HepG2 (cell line): ENCODE results near the gene STK40. TPM values are rescaled to one million over a fixed set of nuclear protein-coding genes. Genes with fewer than 3 reads are reported as not detected.

ENCODE experiments used
- AKNA ChIP-seq: sonication (generic); formaldehyde crosslinking; IDR thresholded peaks from 2 replicates; pipeline ENCODE4 v1.4.0; 2020; ENCODE audit warnings: missing genetic modification reagents, borderline replicate concordance
- ATF1 ChIP-seq: IDR thresholded peaks from 2 replicates; pipeline ENCODE4 v1.6.1; 2016; ENCODE audit warnings: mild to moderate bottlenecking, control low read depth
- MTERF4 ChIP-seq: sonication (generic); formaldehyde crosslinking; IDR thresholded peaks from 2 replicates; pipeline ENCODE4 v1.8.0; 2023; ENCODE audit warnings: mild to moderate bottlenecking, missing genetic modification reagents
- NFE2 ChIP-seq: sonication (generic); formaldehyde crosslinking; IDR thresholded peaks from 2 replicates; pipeline ENCODE4 v1.4.0; 2020; ENCODE audit warnings: missing genetic modification reagents
- SMARCC2 ChIP-seq: fragments of 450-650 bp; IDR thresholded peaks from 2 replicates; pipeline ENCODE4 v1.6.1; 2017; ENCODE audit warnings: antibody characterized with exemption, mild to moderate bottlenecking
- TP53 ChIP-seq: sonication (generic); formaldehyde crosslinking; conservative IDR thresholded peaks from 2 replicates; pipeline ENCODE4 v1.4.0; 2020; ENCODE audit warnings: missing genetic modification reagents
- ZKSCAN8 ChIP-seq: IDR thresholded peaks from 2 replicates; pipeline ENCODE4 v1.6.1; 2016; ENCODE audit warnings: borderline replicate concordance, missing genetic modification reagents, missing compliant biosample characterization
- polyA plus RNA-seq, 8 experiments: library from polyadenylated mRNA; depleted of rRNA in 3 of 8; stranded (reverse) in 7 of 8; unstranded in 1 of 8; fragments of >200 nt; fragmentation: Illumina TruSeq in 4 of 8; extraction: Trizol in 4 of 8; gene quantifications; 2 replicates each; pipeline versions ENCODE4 v1.2.1 to v1.2.3, GENCODE V29; 2011 to 2016; ENCODE audit warnings: low read depth in 4 of 8, missing spikeins in 1 of 8, mixed read lengths in 1 of 8; ENCODE audit not compliant: insufficient read depth in 1 of 8
- total RNA-seq, 5 experiments: library from RNA; depleted of rRNA; stranded (reverse); fragments of >200 nt; fragmentation: Illumina TruSeq; extraction: Trizol; gene quantifications; 2 replicates each; pipeline ENCODE4 v1.2.3, GENCODE V29; 2016; ENCODE audit warnings: low read depth in 1 of 5
- TF ChIP-seq, protein P1 (sequence below): sonication (generic); formaldehyde crosslinking; IDR thresholded peaks from 2 replicates; pipeline ENCODE4 v1.5.1; 2020; ENCODE audit warnings: mild to moderate bottlenecking, missing genetic modification reagents, moderate library complexity
- TF ChIP-seq, protein P2 (sequence below): sonication (generic); formaldehyde crosslinking; IDR thresholded peaks from 2 replicates; pipeline ENCODE4 v1.8.0; 2022; ENCODE audit warnings: mild to moderate bottlenecking, missing genetic modification reagents, moderate library complexity
- TF ChIP-seq, protein P3 (sequence below): sonication (generic); formaldehyde crosslinking; IDR thresholded peaks from 2 replicates; pipeline ENCODE4 v1.4.0; 2020; ENCODE audit warnings: missing genetic modification reagents
- TF ChIP-seq, protein P4 (sequence below): sonication (generic); formaldehyde crosslinking; IDR thresholded peaks from 2 replicates; pipeline ENCODE4 v1.5.0; 2020; ENCODE audit warnings: missing genetic modification reagents
- TF ChIP-seq, protein P5 (sequence below): fragments of 450-650 bp; IDR thresholded peaks from 2 replicates; pipeline ENCODE4 v1.6.1; 2017
- TF ChIP-seq, protein P6 (sequence below): sonication (generic); formaldehyde crosslinking; IDR thresholded peaks from 2 replicates; pipeline ENCODE4 v1.8.0; 2022; ENCODE audit warnings: mild to moderate bottlenecking, missing genetic modification reagents, borderline replicate concordance

STK40 gene
- total and polyA plus RNA-seq, 2 of the 13 experiments (the other 11 are each of a cell fraction or from before 2014, with no cell fraction given), result 33.8 to 35.1 TPM

DNA sequence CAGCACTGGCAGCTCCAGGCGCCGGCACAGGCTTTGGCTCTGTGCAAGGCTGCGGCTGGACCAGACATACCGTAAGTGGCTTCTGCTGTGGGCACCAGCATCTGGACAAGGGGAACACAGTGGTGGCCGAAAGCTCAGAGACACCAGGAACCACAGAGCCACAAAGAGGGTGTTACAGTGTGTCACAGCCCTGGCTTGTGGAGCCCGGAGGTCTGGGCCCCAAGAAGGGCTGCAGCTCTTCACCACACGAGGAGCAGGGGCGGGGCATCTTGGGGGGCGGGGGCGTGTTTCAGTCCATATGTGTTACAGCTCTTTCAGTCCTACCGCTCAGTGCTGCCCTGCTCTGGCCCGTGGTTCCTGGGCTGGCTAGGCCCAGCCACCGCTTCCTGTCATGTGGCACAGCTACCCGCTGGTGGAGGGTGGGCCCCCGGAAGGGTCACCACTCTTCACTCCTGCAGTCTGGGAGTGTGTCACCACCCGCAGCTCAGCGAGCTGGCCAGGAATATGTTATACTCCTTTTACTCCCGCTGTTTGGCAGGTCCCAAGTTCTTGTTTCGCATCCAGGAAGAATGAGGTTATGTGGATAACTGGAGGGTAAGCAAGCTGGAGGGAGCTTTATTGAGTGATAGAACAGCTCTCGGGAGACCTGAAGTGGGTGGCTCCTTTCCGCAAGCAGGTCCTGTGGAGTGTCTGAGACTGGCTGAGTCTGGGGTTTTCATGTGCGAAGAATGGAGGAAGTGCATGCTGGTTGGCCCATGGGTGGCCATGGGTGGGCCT is 15.3 kb upstream of the STK40 start (continued):
- TF ChIP-seq, protein P1, sequence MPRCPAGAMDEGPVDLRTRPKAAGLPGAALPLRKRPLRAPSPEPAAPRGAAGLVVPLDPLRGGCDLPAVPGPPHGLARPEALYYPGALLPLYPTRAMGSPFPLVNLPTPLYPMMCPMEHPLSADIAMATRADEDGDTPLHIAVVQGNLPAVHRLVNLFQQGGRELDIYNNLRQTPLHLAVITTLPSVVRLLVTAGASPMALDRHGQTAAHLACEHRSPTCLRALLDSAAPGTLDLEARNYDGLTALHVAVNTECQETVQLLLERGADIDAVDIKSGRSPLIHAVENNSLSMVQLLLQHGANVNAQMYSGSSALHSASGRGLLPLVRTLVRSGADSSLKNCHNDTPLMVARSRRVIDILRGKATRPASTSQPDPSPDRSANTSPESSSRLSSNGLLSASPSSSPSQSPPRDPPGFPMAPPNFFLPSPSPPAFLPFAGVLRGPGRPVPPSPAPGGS, result 0 out of 2 replicates have a peak, but pooled peaks have one; percentile 53
- TF ChIP-seq AKNA (CRISPR knock-in tag) (no peak), NFE2 (no peak), MTERF4 (CRISPR knock-in tag) (peak; percentile 17; the same call in 1 of the 2 replicates), ZKSCAN8 (CRISPR knock-in tag) (no peak), SMARCC2 (no peak), TP53 (CRISPR knock-in tag) (no peak), ATF1 (CRISPR knock-in tag) (0 out of 2 replicates have a peak, but pooled peaks have one; percentile 48)
- TF ChIP-seq, protein P2, sequence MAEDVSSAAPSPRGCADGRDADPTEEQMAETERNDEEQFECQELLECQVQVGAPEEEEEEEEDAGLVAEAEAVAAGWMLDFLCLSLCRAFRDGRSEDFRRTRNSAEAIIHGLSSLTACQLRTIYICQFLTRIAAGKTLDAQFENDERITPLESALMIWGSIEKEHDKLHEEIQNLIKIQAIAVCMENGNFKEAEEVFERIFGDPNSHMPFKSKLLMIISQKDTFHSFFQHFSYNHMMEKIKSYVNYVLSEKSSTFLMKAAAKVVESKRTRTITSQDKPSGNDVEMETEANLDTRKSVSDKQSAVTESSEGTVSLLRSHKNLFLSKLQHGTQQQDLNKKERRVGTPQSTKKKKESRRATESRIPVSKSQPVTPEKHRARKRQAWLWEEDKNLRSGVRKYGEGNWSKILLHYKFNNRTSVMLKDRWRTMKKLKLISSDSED (CRISPR knock-in tag), result no peak
- TF ChIP-seq, protein P3, sequence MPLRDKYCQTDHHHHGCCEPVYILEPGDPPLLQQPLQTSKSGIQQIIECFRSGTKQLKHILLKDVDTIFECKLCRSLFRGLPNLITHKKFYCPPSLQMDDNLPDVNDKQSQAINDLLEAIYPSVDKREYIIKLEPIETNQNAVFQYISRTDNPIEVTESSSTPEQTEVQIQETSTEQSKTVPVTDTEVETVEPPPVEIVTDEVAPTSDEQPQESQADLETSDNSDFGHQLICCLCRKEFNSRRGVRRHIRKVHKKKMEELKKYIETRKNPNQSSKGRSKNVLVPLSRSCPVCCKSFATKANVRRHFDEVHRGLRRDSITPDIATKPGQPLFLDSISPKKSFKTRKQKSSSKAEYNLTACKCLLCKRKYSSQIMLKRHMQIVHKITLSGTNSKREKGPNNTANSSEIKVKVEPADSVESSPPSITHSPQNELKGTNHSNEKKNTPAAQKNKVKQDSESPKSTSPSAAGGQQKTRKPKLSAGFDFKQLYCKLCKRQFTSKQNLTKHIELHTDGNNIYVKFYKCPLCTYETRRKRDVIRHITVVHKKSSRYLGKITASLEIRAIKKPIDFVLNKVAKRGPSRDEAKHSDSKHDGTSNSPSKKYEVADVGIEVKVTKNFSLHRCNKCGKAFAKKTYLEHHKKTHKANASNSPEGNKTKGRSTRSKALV (CRISPR knock-in tag), result peak; percentile 61; the same call in 1 of the 2 replicates
- TF ChIP-seq, protein P4, sequence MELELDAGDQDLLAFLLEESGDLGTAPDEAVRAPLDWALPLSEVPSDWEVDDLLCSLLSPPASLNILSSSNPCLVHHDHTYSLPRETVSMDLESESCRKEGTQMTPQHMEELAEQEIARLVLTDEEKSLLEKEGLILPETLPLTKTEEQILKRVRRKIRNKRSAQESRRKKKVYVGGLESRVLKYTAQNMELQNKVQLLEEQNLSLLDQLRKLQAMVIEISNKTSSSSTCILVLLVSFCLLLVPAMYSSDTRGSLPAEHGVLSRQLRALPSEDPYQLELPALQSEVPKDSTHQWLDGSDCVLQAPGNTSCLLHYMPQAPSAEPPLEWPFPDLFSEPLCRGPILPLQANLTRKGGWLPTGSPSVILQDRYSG, result no peak
- TF ChIP-seq, protein P5, sequence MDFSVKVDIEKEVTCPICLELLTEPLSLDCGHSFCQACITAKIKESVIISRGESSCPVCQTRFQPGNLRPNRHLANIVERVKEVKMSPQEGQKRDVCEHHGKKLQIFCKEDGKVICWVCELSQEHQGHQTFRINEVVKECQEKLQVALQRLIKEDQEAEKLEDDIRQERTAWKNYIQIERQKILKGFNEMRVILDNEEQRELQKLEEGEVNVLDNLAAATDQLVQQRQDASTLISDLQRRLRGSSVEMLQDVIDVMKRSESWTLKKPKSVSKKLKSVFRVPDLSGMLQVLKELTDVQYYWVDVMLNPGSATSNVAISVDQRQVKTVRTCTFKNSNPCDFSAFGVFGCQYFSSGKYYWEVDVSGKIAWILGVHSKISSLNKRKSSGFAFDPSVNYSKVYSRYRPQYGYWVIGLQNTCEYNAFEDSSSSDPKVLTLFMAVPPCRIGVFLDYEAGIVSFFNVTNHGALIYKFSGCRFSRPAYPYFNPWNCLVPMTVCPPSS, result no peak
- TF ChIP-seq, protein P6, sequence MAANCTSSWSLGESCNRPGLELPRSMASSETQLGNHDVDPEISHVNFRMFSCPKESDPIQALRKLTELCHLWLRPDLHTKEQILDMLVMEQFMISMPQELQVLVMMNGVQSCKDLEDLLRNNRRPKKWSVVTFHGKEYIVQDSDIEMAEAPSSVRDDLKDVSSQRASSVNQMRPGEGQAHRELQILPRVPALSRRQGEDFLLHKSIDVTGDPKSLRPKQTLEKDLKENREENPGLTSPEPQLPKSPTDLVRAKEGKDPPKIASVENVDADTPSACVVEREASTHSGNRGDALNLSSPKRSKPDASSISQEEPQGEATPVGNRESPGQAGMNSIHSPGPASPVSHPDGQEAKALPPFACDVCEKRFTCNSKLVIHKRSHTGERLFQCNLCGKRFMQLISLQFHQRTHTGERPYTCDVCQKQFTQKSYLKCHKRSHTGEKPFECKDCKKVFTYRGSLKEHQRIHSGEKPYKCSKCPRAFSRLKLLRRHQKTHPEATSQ (CRISPR knock-in tag), result 0 out of 2 replicates have a peak, but pooled peaks have one; percentile 64
